Adrenal gland (tissue), 12 donors: ENCODE measurements around the gene SEMG1. TPM values are rescaled to one million over a fixed set of nuclear protein-coding genes. Genes with fewer than 3 reads are reported as not detected.

Source experiments
- DNase-seq, 7 donors: peaks; one replicate each; pipeline ENCODE4 v3.0.0-alpha.2; 2019 to 2020
- H3K27ac ChIP-seq, 5 donors: fragments of 200-600 bp; sonication (generic) in 4 of 5; 1 replicate in 3 of 5; 2 replicates in 2 of 5; pipeline versions ENCODE4 v1.5.1 to v1.8.0; 2016 to 2020; ENCODE audit warnings: mild to moderate bottlenecking in 1 of 5
- H3K27me3 ChIP-seq: fragments of 200-600 bp; 2 replicates; pipeline ENCODE4 v1.8.0; 2021
- H3K36me3 ChIP-seq, 2 donors: fragments of 200-600 bp; replicated peaks in 1 of 2; 1 replicate in 1 of 2; 2 replicates in 1 of 2; pipeline versions ENCODE4 v1.5.1 to v1.8.0; 2018 to 2022
- H3K4me1 ChIP-seq, 2 donors: fragments of 200-600 bp; replicated peaks in 1 of 2; 1 replicate in 1 of 2; 2 replicates in 1 of 2; pipeline versions ENCODE4 v1.5.1 to v1.8.0; 2018 to 2021
- H3K4me3 ChIP-seq, 4 donors: fragments of 200-600 bp; sonication (generic) in 3 of 4; one replicate each; pipeline ENCODE4 v1.5.1; 2016 to 2018
- H3K9me3 ChIP-seq, 3 donors: fragments of 200-600 bp; sonication (generic) in 1 of 3; replicated peaks in 1 of 3; 1 replicate in 2 of 3; 2 replicates in 1 of 3; pipeline versions ENCODE4 v1.5.1 to v1.8.0; 2016 to 2021
- POLR2A ChIP-seq, 2 donors: fragments of 450-650 bp; IDR thresholded peaks; one replicate each; pipeline ENCODE4 v1.6.1; 2017; ENCODE audit warnings: antibody characterized with exemption in 2 of 2, mild to moderate bottlenecking in 2 of 2, moderate library complexity in 1 of 2
- WGBS, 4 donors: extraction: QIAGEN DNeasy Blood & Tissue Kit in 2 of 4; methylation state at CpG; one replicate each; pipeline versions ENCODE4 v1.1.5 to v1.1.7; 2013 to 2017; 5-methylcytosine and 5-hydroxymethylcytosine counted together
- intact Hi-C, 2 donors: fragments of 100-400 bp; cut with DNase I; formaldehyde crosslinking; loops; one replicate each; pipeline versions ENCODE4 v1.14.1 to v1.15.0; 2022 to 2023
- polyA plus RNA-seq, 3 donors: library from polyadenylated mRNA; stranded (reverse); fragments of 200-250 nt in 2 of 3; fragments of 350-450 nt in 1 of 3; fragmentation: Illumina TruSeq in 1 of 3; extraction: RNeasy Lipid Tissue Mini Kit (QIAGEN cat#74804) in 1 of 3; gene quantifications; one replicate each; pipeline ENCODE4 v1.2.3, GENCODE V29; 2013 to 2014
- total RNA-seq, 9 donors: library from RNA; depleted of rRNA in 4 of 9; stranded (reverse); fragments of >200 nt in 4 of 9; fragments of 120-200 nt in 1 of 9; fragmentation: NEBNext Ultra II Directional in 1 of 9; extraction: Animal tissue kit (Norgen Biotek cat#: 25700) in 1 of 9; gene quantifications; one replicate each; pipeline versions ENCODE4 v1.1.0 to v1.2.4, GENCODE V29; 2013 to 2023
- TF ChIP-seq, protein P1 (sequence below), 6 experiments: fragments of 450-650 bp in 4 of 6; fragments of 200-600 bp in 2 of 6; sonication (generic) in 1 of 6; IDR thresholded peaks; 1 replicate in 5 of 6; 2 replicates in 1 of 6; pipeline versions ENCODE4 v1.5.1 to v1.8.0; 2016 to 2021; ENCODE audit warnings: antibody characterized with exemption in 6 of 6, mild to moderate bottlenecking in 2 of 6, moderate library complexity in 1 of 6
- donor health status: healthy with polysubstance abuse.
- donor health status: Bipolar disorder and iron deficiency.
- donor health status: DM: yes; HTN: yes; CAD: no.
- donor health status: DM: no; HTN: no; CAD: no.
- donor health status: DM: no; HTN: no; CAD: no.
- donor health status: DM: yes; HTN: yes; CAD: no.

Gene SEMG1
- total and polyA plus RNA-seq, 12 donors = 0.15 TPM; not detected in 11

DNA sequence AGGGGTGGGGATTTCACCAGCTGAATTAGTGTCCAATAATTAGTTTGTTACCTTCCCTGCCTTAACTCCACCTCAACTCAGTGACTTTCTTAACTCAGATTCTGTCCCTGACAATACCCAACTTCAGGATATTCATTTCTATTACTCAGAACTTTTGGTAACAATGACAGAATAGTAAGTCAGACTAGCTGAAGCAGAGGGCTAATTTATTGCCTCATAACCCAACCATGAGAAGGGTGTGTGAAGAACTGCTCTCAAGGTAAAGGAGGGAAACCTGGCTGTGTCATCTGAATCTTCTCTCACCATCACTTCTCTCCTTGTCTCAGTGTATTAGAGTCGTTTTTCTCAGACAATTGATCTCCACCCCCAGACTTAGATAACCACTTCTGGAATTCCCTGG, 33.3 kb upstream of the SEMG1 start:
- TF ChIP-seq, protein P1, sequence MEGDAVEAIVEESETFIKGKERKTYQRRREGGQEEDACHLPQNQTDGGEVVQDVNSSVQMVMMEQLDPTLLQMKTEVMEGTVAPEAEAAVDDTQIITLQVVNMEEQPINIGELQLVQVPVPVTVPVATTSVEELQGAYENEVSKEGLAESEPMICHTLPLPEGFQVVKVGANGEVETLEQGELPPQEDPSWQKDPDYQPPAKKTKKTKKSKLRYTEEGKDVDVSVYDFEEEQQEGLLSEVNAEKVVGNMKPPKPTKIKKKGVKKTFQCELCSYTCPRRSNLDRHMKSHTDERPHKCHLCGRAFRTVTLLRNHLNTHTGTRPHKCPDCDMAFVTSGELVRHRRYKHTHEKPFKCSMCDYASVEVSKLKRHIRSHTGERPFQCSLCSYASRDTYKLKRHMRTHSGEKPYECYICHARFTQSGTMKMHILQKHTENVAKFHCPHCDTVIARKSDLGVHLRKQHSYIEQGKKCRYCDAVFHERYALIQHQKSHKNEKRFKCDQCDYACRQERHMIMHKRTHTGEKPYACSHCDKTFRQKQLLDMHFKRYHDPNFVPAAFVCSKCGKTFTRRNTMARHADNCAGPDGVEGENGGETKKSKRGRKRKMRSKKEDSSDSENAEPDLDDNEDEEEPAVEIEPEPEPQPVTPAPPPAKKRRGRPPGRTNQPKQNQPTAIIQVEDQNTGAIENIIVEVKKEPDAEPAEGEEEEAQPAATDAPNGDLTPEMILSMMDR (IDR thresholded peaks at IDR 0.05) = no peak
- no peak for TF ChIP-seq POLR2A (IDR thresholded peaks at IDR 0.05)
- intact Hi-C loops = no loop called here
- Histone ChIP-seq H3K4me1 (no peaks in the 10 kb centered on the region), H3K36me3 (no peaks in the 10 kb centered on the region), H3K9me3 (no peaks in the 10 kb centered on the region), H3K27me3 (peaks cover 5% of the 10 kb centered on the region), H3K27ac (no peak overlapping the region), H3K4me3 (no peak overlapping the region)
- DNase-seq = no peak
- 6 to 36% (median 25%) methylated on average over 1 of the region's 1 CpG for WGBS, 4 donors

DNA sequence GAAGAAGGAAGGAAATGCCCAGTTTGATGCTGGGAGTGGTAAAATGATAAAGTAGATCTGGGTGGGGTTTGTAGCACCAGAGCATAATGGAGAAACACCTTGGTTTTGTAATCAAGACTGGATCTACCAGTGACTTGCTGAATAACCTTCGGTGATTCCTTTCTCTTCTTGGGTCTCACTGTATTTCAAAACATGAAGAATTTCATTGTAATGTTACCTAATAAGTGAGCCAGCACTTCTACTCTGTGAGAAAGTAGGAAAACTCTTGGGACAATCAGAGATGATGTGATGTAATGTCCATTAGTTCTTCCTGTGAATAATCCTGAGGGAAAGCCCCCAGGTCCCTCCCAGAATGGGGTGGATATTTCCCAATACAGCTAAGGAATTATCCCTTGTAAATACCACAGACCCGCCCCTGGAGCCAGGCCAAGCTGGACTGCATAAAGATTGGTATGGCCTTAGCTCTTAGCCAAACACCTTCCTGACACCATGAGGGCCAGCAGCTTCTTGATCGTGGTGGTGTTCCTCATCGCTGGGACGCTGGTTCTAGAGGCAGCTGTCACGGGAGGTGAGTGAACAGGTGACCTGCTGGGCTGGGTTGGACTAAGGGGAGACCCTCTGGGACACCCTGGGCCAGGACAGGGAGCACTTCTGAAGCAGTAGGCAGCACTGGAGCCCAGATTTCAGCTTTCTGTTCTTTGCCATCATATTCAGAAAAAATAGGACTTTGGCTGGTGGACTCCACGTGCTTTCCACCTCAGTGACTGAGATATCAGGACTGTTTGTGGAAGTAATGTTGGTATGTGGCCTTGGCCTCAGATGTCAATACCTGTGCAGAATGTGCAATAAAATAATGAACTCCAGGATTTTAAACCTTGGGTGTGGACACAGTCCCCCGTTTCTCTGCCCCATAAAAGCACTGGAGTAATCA, 32.1 kb upstream of the SEMG1 start, which contains the start of gene PI3:
TSS of gene PI3 (plus strand) at position 469 of the 931 bp plus-strand sequence. CDS start at position 490, 21 bp downstream.
- 57 to 65% (median 60%) methylated on average over 4 to 8 of the region's 8 CpGs for WGBS, 4 donors
- TF ChIP-seq, protein P1 (IDR thresholded peaks at IDR 0.05) = no peak
- no peak for TF ChIP-seq POLR2A (IDR thresholded peaks at IDR 0.05)
- H3K9me3 ChIP-seq = no peaks in the 10 kb centered on the region
- intact Hi-C loops = no loop called here
- peaks cover 5% of the 10 kb centered on the region for H3K27me3 ChIP-seq
- no peaks in the 10 kb centered on the region for H3K4me1 ChIP-seq
- DNase-seq = no peak
- no peaks in the 10 kb centered on the region for H3K36me3 ChIP-seq
- H3K27ac ChIP-seq = no peak within 1 kb of the TSS
- no peak within 1 kb of the TSS for H3K4me3 ChIP-seq

DNA sequence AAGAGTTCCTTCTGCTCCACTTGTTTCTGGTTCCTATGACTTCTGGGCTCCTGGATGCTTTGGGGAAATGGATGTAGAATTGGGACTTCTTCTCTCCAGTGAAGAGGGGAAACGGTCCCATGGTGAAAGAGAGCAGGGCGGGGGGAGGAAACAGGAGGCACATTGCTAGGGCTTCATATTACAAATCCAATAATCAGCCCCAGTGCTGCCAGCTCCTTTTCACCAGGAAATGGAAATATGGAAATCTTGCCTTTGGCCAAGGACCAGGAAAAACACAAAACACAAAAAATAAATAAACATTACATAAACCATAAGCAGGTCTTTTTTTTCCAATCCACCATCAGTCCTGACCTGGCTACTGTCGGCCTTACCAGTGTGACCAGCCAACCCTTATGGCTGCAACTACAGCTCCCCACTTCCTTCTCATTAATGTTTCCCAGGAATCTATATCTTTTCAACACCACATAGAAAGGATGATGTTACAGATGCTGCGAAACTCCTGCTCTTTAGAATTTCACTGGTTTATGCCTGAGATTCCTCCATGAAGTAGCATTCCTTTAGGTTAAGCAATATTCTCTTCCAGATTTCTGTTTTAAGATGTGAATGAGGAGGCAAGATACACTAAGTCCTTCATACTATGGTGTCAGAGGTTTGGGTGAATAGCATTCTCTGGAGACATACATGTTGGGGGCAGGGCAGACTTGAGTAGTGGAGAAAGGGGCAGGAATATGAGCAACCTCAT, 30.1 kb upstream of the SEMG1 start:
- DNase-seq = no peak
- no peaks in the 10 kb centered on the region for H3K4me1 ChIP-seq
- intact Hi-C loops = no loop called here
- no peak overlapping the region for H3K4me3 ChIP-seq
- no peak overlapping the region for H3K27ac ChIP-seq
- H3K9me3 ChIP-seq = no peaks in the 10 kb centered on the region
- H3K36me3 ChIP-seq = no peaks in the 10 kb centered on the region
- TF ChIP-seq, protein P1 (IDR thresholded peaks at IDR 0.05) = no peak
- no peak for TF ChIP-seq POLR2A (IDR thresholded peaks at IDR 0.05)
- peaks cover 5% of the 10 kb centered on the region for H3K27me3 ChIP-seq
- 57 to 77% (median 69%) methylated on average over 4 of the region's 4 CpGs for WGBS, 4 donors

DNA sequence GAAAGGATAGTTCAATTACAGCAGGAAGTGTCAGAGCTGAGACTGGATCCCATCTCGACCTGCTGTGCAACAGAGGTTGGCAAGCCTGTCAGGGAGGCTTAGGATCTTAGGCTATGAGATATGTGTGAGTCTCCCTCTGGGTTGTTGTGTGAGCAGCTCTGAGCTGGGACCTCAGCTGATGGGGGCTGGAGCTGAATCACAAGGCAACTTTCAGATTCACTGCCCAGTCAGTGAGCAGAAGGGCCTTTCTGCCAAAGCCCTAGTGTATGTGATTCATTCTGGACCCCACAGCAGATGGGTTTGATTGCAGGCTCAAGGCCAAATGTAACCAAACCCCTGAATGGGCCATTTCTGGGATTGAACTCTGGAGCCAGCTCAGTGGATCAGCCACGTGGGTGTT, 27.7 kb upstream of the SEMG1 start:
- Histone ChIP-seq H3K27ac (no peak overlapping the region), H3K9me3 (no peaks in the 10 kb centered on the region), H3K4me1 (no peaks in the 10 kb centered on the region), H3K36me3 (no peaks in the 10 kb centered on the region), H3K27me3 (peaks cover 5% of the 10 kb centered on the region), H3K4me3 (no peak overlapping the region)
- no peak for TF ChIP-seq POLR2A (IDR thresholded peaks at IDR 0.05)
- TF ChIP-seq, protein P1 (IDR thresholded peaks at IDR 0.05) = no peak
- intact Hi-C loops = no loop called here
- DNase-seq = no peak
- 60 to 78% (median 66%) methylated on average over 1 to 2 of the region's 2 CpGs for WGBS, 4 donors
